Measurements from ENCODE around the gene TSPYL4.

TSPYL4 gene

GRCh38 chr6:116221067-116221466, 32.8 kb downstream of the TSPYL4 start:
- DNase-seq: no peak

- no peak for DNase-seq
Measured at GRCh38 chr6:116218866-116219265, 35.0 kb downstream of the TSPYL4 start.

GRCh38 chr6:116218172-116218633, 35.7 kb downstream of the TSPYL4 start:
- DNase-seq: no peak

GRCh38 chr6:116217069-116217468, 36.8 kb downstream of the TSPYL4 start:
- DNase-seq: no peak

GRCh38 chr6:116215414-116215813, 38.5 kb downstream of the TSPYL4 start:
- DNase-seq: no peak

- no peak for DNase-seq
Measured at GRCh38 chr6:116214681-116215080, 39.2 kb downstream of the TSPYL4 start.

- DNase-seq: no peak
Measured at GRCh38 chr6:116210750-116211425, 43.0 kb downstream of the TSPYL4 start.

GRCh38 chr6:116210316-116210715, 43.6 kb downstream of the TSPYL4 start:
- no peak for DNase-seq

- DNase-seq: no peak
Measured at GRCh38 chr6:116208056-116208785, 45.7 kb downstream of the TSPYL4 start.

- no peak for DNase-seq
Measured at GRCh38 chr6:116206231-116206903, 47.5 kb downstream of the TSPYL4 start.

- no peak for DNase-seq
Measured at GRCh38 chr6:116205281-116205680, 48.6 kb downstream of the TSPYL4 start.

GRCh38 chr6:116201538-116201937, 52.3 kb downstream of the TSPYL4 start:
- DNase-seq: no peak

GRCh38 chr6:116200619-116201249, 53.1 kb downstream of the TSPYL4 start:
- no peak for DNase-seq
